DND-41 (cell line): Measurements from ENCODE around the gene CFLAR.

Experiments
- CTCF ChIP-seq: IDR thresholded peaks from 2 replicates; pipeline ENCODE4 v1.5.1; 2012; ENCODE audit warnings: borderline replicate concordance, low read length, moderate library complexity, mild to moderate bottlenecking; ENCODE audit not compliant: poor library complexity, severe bottlenecking; ENCODE audit errors: extremely low read depth
- EZH2 ChIP-seq: IDR thresholded peaks from 3 replicates; pipeline ENCODE4 v1.6.1; 2012; ENCODE audit warnings: borderline replicate concordance, low read depth, mild to moderate bottlenecking, moderate library complexity, low read length, inconsistent platforms; ENCODE audit not compliant: severe bottlenecking

DNA sequence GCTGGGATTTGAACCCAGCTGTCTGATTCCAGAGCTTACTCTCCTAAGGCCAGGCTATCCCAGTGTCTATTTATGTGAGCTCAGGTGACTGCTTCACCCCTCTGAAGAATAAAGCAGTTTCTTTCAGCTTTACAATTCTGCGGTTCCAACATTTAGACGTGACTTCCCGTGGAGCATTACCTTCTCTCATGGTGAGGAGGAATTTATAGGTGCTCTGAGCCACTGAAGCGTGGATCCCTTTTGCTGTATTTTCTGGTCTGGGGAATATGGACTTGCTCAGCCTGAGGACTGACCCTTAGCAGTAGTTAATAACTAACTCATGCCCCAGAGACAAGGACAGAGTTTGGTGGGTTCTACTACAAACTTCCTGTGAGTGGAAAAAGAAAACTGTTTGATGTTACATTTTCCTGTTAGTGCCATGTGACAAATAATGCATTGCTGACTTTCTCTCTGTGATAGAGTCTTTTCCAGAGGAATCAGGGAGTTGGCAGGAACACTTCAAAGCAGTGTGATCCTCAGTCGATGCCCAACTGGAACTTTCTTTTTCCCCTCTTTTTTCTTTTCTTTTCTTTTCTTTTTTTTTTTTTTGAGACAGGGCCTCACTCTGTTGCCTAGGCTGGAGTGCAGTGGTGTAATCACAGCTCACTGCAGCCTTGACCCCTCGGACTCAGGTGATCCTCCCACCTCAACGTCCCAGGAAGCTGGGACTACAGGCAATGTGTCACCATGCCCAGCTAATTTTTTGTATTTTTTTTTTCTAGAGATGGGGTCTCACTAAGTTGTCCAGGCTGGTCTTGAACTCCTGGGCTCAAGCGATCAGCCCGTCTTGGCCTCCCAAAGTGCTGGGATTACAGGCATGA, 88.9 kb downstream of the CFLAR start:
- TF ChIP-seq CTCF (no peak), EZH2 (no peak)
